Endothelial cell of umbilical vein (primary cell): ENCODE measurements around the gene MARVELD1. TPM values are rescaled to one million over a fixed set of nuclear protein-coding genes. Genes with fewer than 3 reads are reported as not detected.

Experiments
- BruUV-seq: library from RNA; stranded (reverse); fragments of 400-500 nt; replicated peaks from 2 replicates; lab custom pipeline; 2021; lab: Mats Ljungman, UMichigan
- CTCF ChIA-PET: fragments of 300-600, 350-600 bp; sonication (Branson Sonifier 250); formaldehyde crosslinking; loops from one replicate; lab custom pipeline; 2021; ENCODE audit warnings: antibody characterized with exemption, inconsistent platforms; lab: Charles Lee
- POLR2A ChIA-PET: fragments of 300-600, 350-600 bp; sonication (Branson Sonifier 250); formaldehyde crosslinking; loops from one replicate; lab custom pipeline; 2021; ENCODE audit warnings: antibody characterized with exemption, inconsistent platforms; lab: Charles Lee
- DNase-seq: peaks from one replicate; pipeline ENCODE4 v3.0.0-alpha.2; 2011; ENCODE audit warnings: low read depth, low spot score
- FAIRE-seq: peaks from 2 replicates; lab custom pipeline; 2011; peaks lifted over from hg19 to GRCh38; lab: Jason Lieb, UNC
- H2AFZ ChIP-seq: 2 replicates; pipeline ENCODE4 v1.6.0; 2012; ENCODE audit warnings: low read depth, low read length, control low read depth, inconsistent platforms
- H3K27ac ChIP-seq: 2 replicates; pipeline ENCODE4 v1.5.1; 2011; ENCODE audit warnings: low read depth, mild to moderate bottlenecking, control low read depth, low read length, moderate library complexity; ENCODE audit not compliant: insufficient read depth
- H3K27me3 ChIP-seq, 2 experiments: 2 replicates each; pipeline versions ENCODE4 v1.6.0 to v1.6.1; 2011; ENCODE audit warnings: low read length in 2 of 2, mixed read lengths in 1 of 2; ENCODE audit not compliant: control insufficient read depth in 2 of 2, insufficient read depth in 2 of 2
- H3K36me3 ChIP-seq, 2 experiments: 2 replicates in 1 of 2; 3 replicates in 1 of 2; pipeline ENCODE4 v1.5.1; 2011; ENCODE audit warnings: low read length in 2 of 2, mild to moderate bottlenecking in 1 of 2, moderate library complexity in 1 of 2; ENCODE audit not compliant: control insufficient read depth in 2 of 2, insufficient read depth in 2 of 2; ENCODE audit errors: extremely low read depth in 1 of 2
- H3K4me1 ChIP-seq: 3 replicates; pipeline ENCODE4 v1.5.1; 2011; ENCODE audit warnings: mild to moderate bottlenecking, low read length; ENCODE audit not compliant: control insufficient read depth, insufficient read depth; ENCODE audit errors: extremely low read depth
- H3K4me2 ChIP-seq: 2 replicates; pipeline ENCODE4 v1.6.1; 2011; ENCODE audit warnings: low read length, control low read depth, mixed read lengths; ENCODE audit not compliant: insufficient read depth
- H3K4me3 ChIP-seq, 3 experiments: fragments of 200-600 bp in 1 of 3; sonication (generic), shearing (Covaris generic) in 1 of 3; replicated peaks in 1 of 3; 2 replicates each; pipeline ENCODE4 v1.5.1; 2011 to 2016; ENCODE audit warnings: control low read depth in 3 of 3, low read length in 3 of 3, mild to moderate bottlenecking in 2 of 3, inconsistent platforms in 1 of 3, low read depth in 1 of 3, moderate library complexity in 1 of 3; ENCODE audit not compliant: insufficient read depth in 1 of 3
- H3K79me2 ChIP-seq: 2 replicates; pipeline ENCODE4 v1.6.0; 2012; ENCODE audit warnings: low read length, inconsistent platforms; ENCODE audit not compliant: control insufficient read depth, insufficient read depth
- H3K9ac ChIP-seq: replicated peaks from 2 replicates; pipeline ENCODE3; 2011; ENCODE audit warnings: low read length, control low read depth; ENCODE audit not compliant: insufficient read depth; ENCODE audit errors: extremely low read depth
- H3K9me1 ChIP-seq: replicated peaks from 3 replicates; pipeline ENCODE4 v1.6.0; 2011; ENCODE audit warnings: mild to moderate bottlenecking, low read length; ENCODE audit not compliant: control insufficient read depth, insufficient read depth; ENCODE audit errors: extremely low read depth
- H3K9me3 ChIP-seq: replicated peaks from 2 replicates; pipeline ENCODE4 v1.5.1; 2012; ENCODE audit warnings: low read length, inconsistent platforms; ENCODE audit not compliant: control insufficient read depth, insufficient read depth
- H4K20me1 ChIP-seq: replicated peaks from 2 replicates; pipeline ENCODE3; 2011; ENCODE audit warnings: mild to moderate bottlenecking, low read length; ENCODE audit not compliant: control insufficient read depth, insufficient read depth; ENCODE audit errors: extremely low read depth
- FOS ChIP-seq: IDR thresholded peaks from 2 replicates; pipeline ENCODE4 v1.6.1; 2011; ENCODE audit warnings: mild to moderate bottlenecking, low read length, moderate library complexity, borderline replicate concordance; ENCODE audit not compliant: insufficient read depth
- GATA2 ChIP-seq: IDR thresholded peaks from 2 replicates; pipeline ENCODE4 v1.7.0; 2011; ENCODE audit warnings: low read depth, mild to moderate bottlenecking, moderate library complexity, mixed read lengths, low read length; ENCODE audit not compliant: insufficient read length, insufficient read depth
- JUN ChIP-seq: IDR thresholded peaks from 2 replicates; pipeline ENCODE4 v1.6.1; 2011; ENCODE audit warnings: borderline replicate concordance, low read depth; ENCODE audit not compliant: insufficient read length, insufficient read depth
- MYC ChIP-seq: IDR thresholded peaks from one replicate; pipeline ENCODE4 v1.6.1; 2011; ENCODE audit warnings: mild to moderate bottlenecking, low read depth, low read length
- POLR2A ChIP-seq: IDR thresholded peaks from 2 replicates; pipeline ENCODE4 v1.6.1; 2012; ENCODE audit warnings: low read depth, mild to moderate bottlenecking, control low read depth, low read length
- POLR2AphosphoS5 ChIP-seq: IDR thresholded peaks from 2 replicates; pipeline ENCODE4 v1.6.1; 2012; ENCODE audit warnings: low read depth, mild to moderate bottlenecking, control low read depth, low read length, moderate library complexity; ENCODE audit not compliant: insufficient read depth
- dilution Hi-C: fragments of 300-500 bp; cut with MboI; formaldehyde crosslinking; loops from one replicate; pipeline ENCODE4 v1.15.0; 2019; ENCODE audit warnings: low sequenced_read_pairs; ENCODE audit not compliant: extremely low pct_ligation_motif_present
- intact Hi-C: fragments of 100-400 bp; cut with micrococcal nuclease; formaldehyde crosslinking; loops from one replicate; pipeline ENCODE4 v1.10.0; 2022
- polyA plus RNA-seq, 4 experiments: library from polyadenylated mRNA; depleted of rRNA in 3 of 4; stranded (reverse) in 3 of 4; unstranded in 1 of 4; fragments of >200 nt; gene quantifications; 2 replicates each; pipeline versions ENCODE4 v1.2.1 to v1.2.3, GENCODE V29; 2011 to 2012; ENCODE audit warnings: missing spikeins in 1 of 4
- total RNA-seq: library from RNA; stranded (reverse); gene quantifications from 2 replicates; pipeline ENCODE4 v1.2.3, GENCODE V29; 2021
- TF ChIP-seq, protein P1 (sequence below), 2 donors: IDR thresholded peaks; 1 replicate in 1 of 2; 2 replicates in 1 of 2; pipeline ENCODE4 v1.5.1; 2011; ENCODE audit warnings: low read length in 2 of 2, mild to moderate bottlenecking in 2 of 2, moderate library complexity in 2 of 2, control low read depth in 1 of 2, inconsistent platforms in 1 of 2, low read depth in 1 of 2; ENCODE audit not compliant: insufficient read depth in 1 of 2; ENCODE audit errors: extremely low read depth in 1 of 2
- TF ChIP-seq, protein P2 (sequence below): IDR thresholded peaks from 2 replicates; pipeline ENCODE4 v1.6.1; 2011; ENCODE audit not compliant: insufficient read depth, insufficient read length

The MARVELD1 gene
- total and polyA plus RNA-seq, 2 donors (not counting 3 experiments of a cell fraction or from before 2014, with no cell fraction given) = 67.3 to 78.3 TPM

DNA sequence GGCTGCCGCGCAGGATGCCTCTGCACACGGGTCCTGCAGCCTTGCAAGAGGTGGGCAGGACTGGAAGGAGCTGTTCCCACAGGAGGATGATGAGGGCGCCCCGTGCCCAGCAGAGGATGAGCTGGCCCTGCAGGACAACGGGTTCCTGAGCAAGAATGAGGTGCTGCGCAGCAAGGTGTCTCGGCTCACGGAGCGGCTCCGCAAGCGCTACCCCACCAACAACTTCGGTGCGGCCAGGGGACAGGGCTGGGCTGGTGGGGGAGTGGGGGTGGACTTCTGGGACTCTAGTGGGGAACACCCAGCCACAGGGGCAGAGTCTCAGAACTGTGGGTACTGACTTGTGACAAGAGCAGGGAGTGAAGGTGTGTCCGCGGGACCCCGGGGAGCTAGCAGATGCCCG is 39.4 kb downstream of the MARVELD1 start:
- dilution Hi-C loops (no loop called here), intact Hi-C loops (no loop called here)
- Histone ChIP-seq H4K20me1 (peaks cover 2% of the 10 kb centered on the region), H3K36me3 (peaks cover 13 to 68% of the 10 kb centered on the region in 2 experiments), H3K4me1 (no peaks in the 10 kb centered on the region), H3K27ac (no peak overlapping the region), H2AFZ (no peak overlapping the region), H3K27me3 (no peaks in the 10 kb centered on the region), H3K4me3 (no peak overlapping the region), H3K4me2 (no peak overlapping the region), H3K79me2 (no peaks in the 10 kb centered on the region), H3K9me3 (no peaks in the 10 kb centered on the region), H3K9me1 (no peaks in the 10 kb centered on the region), H3K9ac (no peak overlapping the region)
- no peak for DNase-seq
- no peak for FAIRE-seq
- TF ChIP-seq POLR2A (no peak), JUN (no peak), GATA2 (no peak), POLR2AphosphoS5 (no peak), MYC (no peak), FOS (no peak)
- TF ChIP-seq, protein P1, sequence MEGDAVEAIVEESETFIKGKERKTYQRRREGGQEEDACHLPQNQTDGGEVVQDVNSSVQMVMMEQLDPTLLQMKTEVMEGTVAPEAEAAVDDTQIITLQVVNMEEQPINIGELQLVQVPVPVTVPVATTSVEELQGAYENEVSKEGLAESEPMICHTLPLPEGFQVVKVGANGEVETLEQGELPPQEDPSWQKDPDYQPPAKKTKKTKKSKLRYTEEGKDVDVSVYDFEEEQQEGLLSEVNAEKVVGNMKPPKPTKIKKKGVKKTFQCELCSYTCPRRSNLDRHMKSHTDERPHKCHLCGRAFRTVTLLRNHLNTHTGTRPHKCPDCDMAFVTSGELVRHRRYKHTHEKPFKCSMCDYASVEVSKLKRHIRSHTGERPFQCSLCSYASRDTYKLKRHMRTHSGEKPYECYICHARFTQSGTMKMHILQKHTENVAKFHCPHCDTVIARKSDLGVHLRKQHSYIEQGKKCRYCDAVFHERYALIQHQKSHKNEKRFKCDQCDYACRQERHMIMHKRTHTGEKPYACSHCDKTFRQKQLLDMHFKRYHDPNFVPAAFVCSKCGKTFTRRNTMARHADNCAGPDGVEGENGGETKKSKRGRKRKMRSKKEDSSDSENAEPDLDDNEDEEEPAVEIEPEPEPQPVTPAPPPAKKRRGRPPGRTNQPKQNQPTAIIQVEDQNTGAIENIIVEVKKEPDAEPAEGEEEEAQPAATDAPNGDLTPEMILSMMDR (IDR thresholded peaks at IDR 0.05; ENCODE audit: extremely low read depth in 1 of 2, insufficient read depth in 1 of 2, low read depth in 1 of 2, low read length in 2 of 2) = no peak
- TF ChIP-seq, protein P2, sequence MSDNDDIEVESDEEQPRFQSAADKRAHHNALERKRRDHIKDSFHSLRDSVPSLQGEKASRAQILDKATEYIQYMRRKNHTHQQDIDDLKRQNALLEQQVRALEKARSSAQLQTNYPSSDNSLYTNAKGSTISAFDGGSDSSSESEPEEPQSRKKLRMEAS = no peak
- POLR2A ChIA-PET = interaction anchor here (0.7 kb wide), 1 partner anchor 122 kb away, joined by 12 read pairs; no protein-coding TSS in a partner anchor
- no TSS peak for BruUV-seq
- CTCF ChIA-PET = interaction anchor here (0.6 kb wide), 1 partner anchor 134 kb away, joined by 3 read pairs; no protein-coding TSS in a partner anchor
